ENCODE results near the gene CADM1. TPM values are rescaled to one million over a fixed set of nuclear protein-coding genes. Genes with fewer than 3 reads are reported as not detected.

CADM1 gene
- polyA plus RNA-seq, 3 donors: 0.67 to 11.7 (median 8.6) TPM

DNA sequence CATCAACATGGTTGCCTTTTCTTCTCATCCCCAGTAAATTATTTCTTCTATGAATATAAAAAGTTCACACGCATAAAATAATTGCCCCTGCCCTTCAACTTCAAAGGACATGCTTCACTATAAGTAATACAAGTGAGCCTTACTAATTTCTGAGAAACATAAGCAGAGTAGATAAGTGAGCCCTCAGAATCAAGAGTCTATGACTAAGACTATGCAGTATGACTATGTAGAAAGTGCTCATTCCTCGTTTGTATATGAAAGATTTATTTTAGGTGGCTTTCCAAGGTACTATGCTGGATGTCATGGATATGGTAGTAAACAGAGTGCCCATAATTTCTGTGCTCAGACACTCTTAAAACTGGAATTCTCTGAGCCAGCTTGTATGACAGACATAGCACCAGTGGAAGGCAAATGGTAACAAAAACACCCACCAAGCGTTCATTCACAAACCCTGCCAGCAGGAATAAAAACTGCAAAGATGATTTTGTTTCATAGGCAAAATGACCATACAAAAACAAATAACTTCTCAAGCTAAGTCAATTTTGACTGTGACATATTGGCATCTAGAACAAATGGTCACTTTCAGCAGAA is 189.8 kb downstream of the CADM1 start:
- 75 to 81% (median 77%) methylated on average over 3 of the region's 3 CpGs for WGBS, 3 donors
- H3K27ac ChIP-seq (ENCODE audit: low read depth, low read length): no peak overlapping the region

DNA sequence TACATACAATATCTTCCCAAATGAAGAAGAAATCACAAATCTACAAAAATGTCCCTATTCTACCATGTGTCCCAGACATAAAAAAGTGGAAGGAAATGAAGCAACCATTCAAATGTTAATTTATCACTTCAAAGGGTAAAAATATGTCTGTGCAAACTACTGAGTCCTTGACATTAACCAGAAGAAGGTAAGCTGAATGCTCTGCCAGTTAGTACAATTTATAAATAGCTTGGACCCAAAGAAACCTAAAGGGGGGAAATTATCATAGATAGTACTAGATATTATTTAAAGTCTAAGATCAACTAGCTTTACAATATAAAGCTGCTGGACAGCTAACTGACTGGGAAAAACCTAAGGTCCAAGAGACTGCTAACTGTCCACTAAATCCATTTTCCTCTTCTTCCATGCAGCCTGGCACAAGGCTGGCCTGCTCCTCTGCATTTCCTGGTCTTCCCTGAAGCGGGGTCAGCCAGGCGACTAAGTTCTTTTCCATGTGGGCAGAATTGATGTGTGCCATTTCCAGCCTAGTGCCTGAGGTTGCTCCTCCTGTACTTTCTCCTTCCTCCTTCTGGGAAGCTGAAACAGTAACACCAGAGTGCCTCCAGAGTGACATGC is 190.9 kb downstream of the CADM1 start:
- no peak overlapping the region for H3K27ac ChIP-seq (ENCODE audit: low read depth, low read length)
- WGBS, 3 donors: 72 to 75% (median 75%) methylated on average over 2 of the region's 2 CpGs

DNA sequence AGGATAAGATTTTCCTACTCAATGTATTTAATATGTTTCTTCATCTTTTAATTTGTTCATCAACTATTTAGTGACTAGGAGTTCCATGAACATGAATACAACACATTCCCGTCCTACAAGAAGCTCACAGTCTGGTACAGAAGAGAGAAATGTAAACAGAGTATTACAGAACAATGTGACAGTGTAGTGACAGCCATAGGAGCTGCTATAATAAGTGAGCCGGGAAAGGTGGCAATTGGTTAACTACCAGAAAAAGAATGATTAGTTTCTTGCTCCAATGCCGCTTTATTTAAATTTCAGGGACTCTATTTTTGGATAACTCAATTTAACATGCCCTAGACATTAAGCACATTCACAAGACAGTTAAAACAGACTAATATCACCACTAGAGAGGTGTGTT is 192.3 kb downstream of the CADM1 start:
- no peak overlapping the region for H3K27ac ChIP-seq (ENCODE audit: low read depth, low read length)
- 70 to 91% (median 86%) methylated on average over 3 of the region's 3 CpGs for WGBS, 3 donors

DNA sequence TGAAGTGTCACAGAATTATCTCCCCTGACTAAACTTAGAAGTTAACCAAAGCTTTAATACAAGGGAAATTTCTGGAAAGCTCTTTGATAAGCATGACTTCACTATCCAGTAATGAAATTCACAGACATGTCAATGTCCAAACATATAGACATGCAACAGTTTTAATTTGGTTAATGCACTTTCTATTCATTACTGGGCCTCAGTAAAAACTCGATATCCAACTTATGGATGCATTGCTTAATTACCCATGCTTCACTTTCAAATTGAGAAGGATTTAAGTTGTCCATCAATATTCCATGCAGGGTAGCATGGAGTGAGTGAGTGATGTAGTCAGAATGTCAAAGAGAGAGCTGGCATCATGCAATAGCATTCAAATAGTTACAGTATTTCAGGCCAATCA is 197.5 kb downstream of the CADM1 start:
- no peak overlapping the region for H3K27ac ChIP-seq (ENCODE audit: low read depth, low read length)
- WGBS, 3 donors: 67 to 85% (median 85%) methylated on average over 1 of the region's 1 CpG

DNA sequence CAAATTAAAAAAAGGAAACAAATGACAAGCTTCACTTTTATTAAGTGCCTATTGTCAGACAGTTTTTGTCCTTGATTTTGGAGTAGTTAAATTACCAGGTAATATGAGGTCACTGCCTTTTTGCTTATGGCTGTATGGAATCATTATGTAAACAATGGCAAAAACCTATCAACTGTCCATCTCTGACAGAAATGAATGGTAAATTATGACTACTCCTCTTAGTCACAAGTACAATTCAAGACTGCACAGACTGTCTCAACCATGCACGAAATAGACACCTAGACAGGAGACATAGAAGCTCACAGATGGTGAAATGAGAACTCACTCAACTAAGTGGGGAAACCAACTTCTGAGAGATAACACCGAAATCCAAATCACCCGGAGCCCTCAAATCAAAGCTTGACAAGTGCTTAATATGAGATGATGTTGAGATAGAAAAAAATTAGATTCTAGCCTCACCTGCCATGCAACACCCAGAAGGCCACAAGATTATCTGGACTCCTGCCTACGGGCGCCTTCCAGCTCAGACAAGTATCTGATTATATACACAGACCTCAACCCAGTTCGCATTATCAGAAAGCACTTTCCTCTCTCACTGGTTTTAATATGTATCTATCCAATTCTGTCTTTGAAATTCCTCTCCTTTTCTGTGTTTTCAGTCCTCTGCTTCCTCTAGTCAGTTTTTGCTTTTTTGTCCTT is 199.3 kb downstream of the CADM1 start:
- 84 to 90% (median 89%) methylated on average over 6 of the region's 6 CpGs for WGBS, 3 donors
- H3K27ac ChIP-seq (ENCODE audit: low read depth, low read length): no peak overlapping the region

DNA sequence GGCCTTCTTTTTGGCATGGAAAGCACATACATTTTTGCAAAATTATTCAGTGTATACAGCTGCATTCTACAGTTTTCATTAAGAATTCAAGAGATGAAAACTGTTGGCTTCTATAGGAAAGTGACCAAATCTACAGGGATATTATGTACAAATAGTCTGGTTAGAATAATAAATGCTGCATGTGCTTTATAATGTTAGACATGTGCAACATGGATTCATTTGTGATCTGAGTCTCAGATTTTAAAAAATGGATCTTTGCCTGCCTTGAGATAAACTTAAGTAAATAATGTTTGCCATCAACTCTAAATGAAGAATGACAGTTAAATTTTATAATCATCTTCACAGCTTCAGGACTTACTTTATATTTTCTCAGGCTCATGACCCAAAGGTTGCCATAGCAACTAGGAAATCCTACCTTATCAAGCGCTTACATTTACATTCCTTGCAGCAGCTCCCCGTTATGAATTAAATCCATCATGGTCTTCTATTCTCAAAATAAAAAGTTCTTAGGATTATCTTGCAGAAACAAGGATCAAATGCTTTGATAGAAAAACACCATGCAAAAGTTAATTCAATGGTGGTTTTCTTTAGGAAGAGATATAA is 200.2 kb downstream of the CADM1 start:
- WGBS, 3 donors: 60 to 77% (median 72%) methylated on average over 2 of the region's 2 CpGs
- H3K27ac ChIP-seq (ENCODE audit: low read depth, low read length): no peak overlapping the region

DNA sequence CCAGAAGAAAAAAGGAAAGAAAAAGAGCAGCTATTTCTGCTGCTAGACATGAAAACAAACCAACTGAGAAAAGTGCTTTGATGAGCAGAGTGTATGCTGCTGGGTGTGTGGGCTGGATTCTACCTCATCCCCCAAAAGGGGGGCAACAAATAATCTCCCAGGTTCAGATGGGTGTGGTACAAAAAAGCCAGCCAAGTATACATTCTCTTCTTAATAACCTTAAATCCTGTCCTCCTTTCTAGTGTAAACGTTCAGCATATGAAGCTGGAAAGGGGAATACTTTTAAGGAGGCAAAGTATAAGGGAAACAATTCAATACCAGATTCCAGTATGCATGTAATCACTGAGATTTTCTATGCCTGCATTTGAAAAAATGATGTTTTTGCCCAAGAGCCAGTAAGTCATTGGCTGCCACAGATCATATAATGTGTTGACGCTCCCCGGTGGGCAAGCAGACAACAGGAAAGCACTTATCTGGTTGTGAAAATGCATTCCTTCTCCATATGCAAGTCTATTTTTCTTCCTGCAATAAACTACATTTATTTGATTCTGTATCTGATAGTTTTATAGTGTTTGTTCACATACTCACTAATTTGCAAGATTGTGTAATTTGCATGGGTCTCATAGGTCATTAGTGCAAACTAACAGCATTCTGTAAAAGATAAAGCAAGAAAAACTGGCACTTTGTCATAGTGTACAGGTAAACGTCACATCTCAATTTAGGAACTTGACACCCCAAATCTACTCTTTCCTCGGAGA is 201.1 kb downstream of the CADM1 start:
- no peak overlapping the region for H3K27ac ChIP-seq (ENCODE audit: low read depth, low read length)
- 58 to 78% (median 71%) methylated on average over 5 of the region's 5 CpGs for WGBS, 3 donors

DNA sequence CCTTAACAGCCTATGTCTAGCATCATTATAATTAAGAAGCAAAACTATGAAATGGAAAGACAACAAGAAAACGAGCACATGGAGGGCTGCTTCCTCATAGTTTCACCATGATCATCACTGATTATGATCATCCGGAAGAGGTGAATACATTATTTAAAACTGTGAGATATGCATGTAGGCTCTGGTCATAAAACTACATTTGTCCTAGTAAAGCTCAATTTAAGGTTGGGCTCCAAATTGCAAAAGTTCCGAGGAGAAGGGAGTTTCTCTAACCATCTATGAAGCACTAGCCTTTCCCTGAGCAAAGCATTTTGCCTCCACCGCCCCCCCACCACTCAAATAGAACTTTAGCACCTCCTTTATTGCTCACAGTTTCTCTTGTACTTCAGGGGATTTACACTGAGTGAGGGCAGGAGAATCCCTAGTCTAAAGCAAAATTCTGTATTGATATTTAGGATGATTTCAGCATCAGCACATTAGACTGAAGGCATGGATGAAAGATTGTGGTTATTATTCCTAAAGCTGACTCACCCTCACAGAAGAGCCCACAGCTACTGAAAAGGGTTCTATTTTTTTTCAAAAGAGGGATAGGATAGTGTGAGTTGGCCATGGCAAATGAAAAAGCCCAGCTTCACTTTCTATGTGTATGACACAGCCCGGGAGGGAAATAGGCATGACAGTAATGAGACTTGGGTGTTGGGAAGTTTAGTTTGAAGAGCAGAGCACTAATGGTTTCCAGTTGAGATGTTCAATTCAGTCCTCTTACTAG is 203.4 kb downstream of the CADM1 start:
- 81 to 88% (median 85%) methylated on average over 5 of the region's 5 CpGs for WGBS, 3 donors
- no peak overlapping the region for H3K27ac ChIP-seq (ENCODE audit: low read depth, low read length)

DNA sequence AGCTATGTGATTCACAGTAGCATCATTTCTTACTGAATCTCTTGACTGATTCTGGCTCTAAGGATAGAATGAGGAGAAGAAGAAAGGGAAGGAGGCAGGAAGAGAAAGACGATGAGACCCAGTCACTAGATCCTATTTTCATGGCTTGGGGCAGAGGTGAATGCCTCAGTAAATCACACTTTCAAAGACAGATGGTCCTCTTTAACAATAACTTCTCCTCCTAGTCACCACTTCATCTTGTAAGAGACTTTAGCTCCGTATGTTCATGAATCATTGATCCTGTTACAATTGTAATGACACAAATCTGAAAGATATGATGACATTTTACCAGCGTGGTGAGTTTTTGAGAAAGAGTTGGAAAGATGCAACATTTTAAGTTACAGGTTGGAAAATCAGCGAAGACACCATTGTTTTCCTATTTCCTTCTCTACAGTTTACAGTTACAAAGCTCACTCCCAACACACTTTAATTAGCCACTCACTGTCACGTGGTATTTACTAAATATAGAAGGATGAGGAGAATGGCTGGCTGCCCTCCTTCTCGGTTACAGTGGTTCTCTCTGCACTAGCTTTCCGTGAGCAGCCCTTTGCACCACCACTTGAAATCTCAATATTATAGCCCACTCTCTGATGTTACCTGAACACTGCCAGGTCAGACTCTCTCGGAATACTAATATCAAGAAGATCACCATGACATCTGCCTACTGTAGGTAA is 205.8 kb downstream of the CADM1 start:
- H3K27ac ChIP-seq (ENCODE audit: low read depth, low read length): no peak overlapping the region
- 71 to 76% (median 74%) methylated on average over 8 of the region's 8 CpGs for WGBS, 3 donors

DNA sequence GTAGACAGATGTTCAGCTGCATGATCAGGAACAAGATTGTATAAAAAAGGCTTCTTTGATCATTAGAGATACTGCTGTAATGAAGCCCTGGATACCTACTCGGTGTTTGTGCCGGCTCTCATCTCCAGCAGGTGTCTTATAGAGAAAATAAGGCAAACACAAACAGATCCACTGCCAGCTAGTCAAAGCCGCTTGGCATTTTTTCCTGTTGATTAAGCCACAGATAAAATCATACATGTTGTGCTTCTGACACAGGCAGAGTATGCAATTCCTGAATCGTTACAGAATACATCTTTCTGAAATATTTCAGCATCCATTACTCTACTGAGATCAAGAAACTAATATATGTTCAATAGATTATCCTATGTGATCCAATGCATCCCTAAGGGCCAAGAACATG is 206.9 kb downstream of the CADM1 start:
- 77 to 92% (median 89%) methylated on average over 4 of the region's 4 CpGs for WGBS, 3 donors
- no peak overlapping the region for H3K27ac ChIP-seq (ENCODE audit: low read depth, low read length)

DNA sequence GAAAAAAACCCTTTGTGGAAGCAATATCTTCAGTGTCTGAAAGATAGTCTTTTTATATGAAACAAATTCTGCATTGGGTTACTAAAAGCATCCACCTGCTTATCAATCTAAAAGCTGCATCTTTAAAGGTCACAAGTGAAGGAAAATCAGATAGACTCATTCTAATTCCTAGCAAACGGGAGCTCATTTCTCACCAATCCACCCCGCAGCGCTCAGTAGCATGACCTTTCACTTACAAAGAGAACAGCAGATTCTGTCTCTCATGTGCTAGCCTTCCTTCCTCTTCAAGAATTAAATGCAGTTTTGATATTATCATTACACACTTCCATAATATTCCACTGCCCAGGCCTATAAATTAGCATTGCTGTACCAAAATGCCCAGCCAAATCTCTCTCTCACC is 212.9 kb downstream of the CADM1 start:
- WGBS, 3 donors: 58 to 65% (median 63%) methylated on average over 3 of the region's 3 CpGs
- no peak overlapping the region for H3K27ac ChIP-seq (ENCODE audit: low read depth, low read length)

DNA sequence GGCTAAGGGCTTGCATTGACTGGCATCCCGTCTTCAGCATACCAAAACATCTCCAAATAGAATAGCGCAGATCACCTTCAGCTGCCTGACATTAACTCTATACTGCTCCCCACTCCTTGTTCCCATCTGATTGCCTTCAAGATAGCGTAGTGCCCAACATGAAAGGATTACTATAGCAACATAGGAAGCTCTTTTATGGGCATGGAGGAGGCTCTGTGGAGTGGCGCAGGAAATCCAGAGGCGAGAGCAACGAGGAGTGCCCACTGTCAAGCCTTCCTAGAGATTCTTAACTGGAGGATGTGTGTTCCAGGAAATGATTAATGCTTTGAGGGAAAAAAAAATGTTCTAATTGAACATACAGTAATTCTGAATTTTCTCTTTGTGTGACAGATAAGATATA is 213.3 kb downstream of the CADM1 start:
- H3K27ac ChIP-seq (ENCODE audit: low read depth, low read length): no peak overlapping the region
- WGBS, 3 donors: 68 to 80% (median 69%) methylated on average over 6 of the region's 6 CpGs

DNA sequence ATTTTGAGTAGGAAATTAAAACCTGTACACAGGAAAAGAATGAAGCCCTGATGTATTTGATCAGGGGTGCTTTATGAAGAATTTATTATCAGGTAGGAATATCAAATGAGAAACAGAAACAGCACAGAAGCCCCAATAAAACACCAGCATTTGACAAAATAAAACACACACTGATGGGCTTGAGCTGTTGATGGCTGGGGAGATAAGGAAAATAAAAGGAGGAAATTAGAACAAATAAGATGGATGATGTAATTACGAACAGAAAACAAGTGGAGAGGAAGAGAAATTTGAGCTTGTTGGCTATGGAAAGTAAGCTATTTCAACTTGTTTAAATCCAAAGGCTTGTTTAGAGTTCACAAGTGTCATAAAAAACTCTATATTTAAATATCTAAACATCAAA is 213.7 kb downstream of the CADM1 start:
- no peak overlapping the region for H3K27ac ChIP-seq (ENCODE audit: low read depth, low read length)
- 69 to 76% (median 70%) methylated on average over 1 of the region's 1 CpG for WGBS, 3 donors

DNA sequence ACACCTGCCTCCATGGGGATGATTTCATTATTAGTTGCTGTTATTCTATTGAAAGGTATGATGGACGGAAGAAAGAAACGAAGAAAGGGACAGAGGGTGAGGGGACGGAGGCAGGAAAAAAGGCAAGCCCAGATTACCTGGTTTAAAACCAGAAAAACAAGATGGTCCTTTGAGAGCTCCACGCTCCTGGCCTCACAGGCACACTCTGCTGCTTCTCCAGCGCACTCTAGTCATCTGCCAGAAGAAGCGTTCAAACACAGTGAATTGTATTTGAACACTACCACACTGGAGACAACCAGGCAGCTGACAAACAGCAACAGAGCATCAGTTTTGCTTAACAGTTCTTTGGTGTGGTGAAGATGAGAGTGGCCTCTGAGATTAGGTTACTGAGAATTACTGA is 216.9 kb downstream of the CADM1 start:
- WGBS, 3 donors: 68 to 92% (median 86%) methylated on average over 6 of the region's 6 CpGs

DNA sequence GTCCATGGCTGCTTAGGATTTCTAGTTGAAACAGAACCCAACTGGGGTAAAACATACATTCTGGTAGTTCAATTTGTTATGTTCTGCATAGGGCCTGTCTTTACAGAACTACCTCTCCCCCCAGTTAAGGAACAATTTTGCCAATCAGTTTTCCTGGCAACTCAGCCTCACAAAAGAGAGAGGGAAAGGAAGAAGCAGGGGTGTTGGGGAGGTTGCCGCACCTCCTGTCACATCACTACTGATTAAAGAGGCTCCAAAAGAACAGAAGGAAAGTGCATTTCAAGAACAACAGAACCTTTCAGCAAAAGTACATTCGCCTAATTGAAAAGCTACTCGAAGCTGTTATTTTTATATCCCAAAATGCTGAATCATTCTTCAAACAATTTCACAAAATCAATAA is 217.6 kb downstream of the CADM1 start:
- WGBS, 3 donors: 48 to 73% (median 65%) methylated on average over 3 of the region's 3 CpGs
- H3K27ac ChIP-seq (ENCODE audit: low read depth, low read length): no peak overlapping the region

More for the DNA sequence above, 216.9 kb downstream of the CADM1 start:
- H3K27ac ChIP-seq (ENCODE audit: low read depth, low read length): no peak overlapping the region

DNA sequence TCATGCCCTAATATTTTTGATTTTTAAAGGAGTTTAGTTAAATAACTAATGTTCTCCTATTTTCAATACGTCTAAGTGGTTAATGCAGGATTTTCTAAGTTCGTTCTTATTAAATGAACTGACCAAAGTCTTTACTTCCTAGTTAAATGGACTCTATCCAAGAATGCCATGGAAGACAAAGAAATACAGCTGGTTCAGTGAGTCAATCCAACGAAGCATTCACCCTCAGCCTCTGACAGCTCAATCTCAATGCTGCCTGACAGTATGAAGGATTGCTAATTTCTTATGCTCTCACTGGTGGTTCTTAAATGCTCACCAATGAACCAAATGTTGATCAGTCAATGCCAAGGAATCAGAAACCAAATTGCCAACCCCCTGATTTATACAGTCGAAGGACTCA is 219.4 kb downstream of the CADM1 start:
- 60 to 77% (median 74%) methylated on average over 4 of the region's 4 CpGs for WGBS, 3 donors
- H3K27ac ChIP-seq (ENCODE audit: low read depth, low read length): no peak overlapping the region

DNA sequence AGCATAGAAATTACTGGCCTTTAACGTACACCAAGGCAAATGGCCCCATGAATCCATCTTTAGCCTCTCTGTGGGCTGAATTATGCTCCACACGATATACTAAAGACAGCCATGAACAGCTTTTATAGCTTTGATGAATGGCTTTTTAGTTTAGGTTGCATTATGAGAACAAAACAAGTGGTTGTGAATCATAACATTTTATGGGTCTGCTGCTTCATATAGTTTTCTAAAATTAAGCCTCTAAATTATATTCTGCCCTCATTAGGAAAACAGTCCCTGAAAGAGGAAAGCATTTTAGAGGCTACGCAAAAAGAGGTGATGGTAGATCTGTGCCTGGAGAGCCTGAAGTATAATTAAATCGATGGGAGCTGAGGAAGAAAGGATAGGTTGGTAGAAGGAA is 221.3 kb downstream of the CADM1 start:
- 86 to 91% (median 87%) methylated on average over 4 of the region's 4 CpGs for WGBS, 3 donors
- H3K27ac ChIP-seq (ENCODE audit: low read depth, low read length): no peak overlapping the region

DNA sequence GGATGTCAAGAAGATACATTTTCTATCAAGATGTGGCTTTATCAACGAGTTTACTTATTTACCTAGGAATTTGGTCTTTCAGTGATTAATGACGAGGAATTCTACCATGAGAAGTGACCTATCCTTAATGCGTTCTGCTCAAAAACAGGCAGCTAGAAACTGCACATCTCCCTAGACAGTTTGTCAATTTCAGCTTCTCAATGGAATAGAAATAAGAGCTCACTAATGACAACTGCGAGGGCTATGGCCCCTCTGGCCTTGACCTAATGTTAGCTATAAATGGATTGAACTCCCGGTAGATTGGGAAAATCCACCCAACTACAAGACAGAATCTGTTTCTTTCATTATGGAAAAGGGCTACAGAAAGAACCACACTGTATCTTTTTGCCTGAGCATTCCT is 223.4 kb downstream of the CADM1 start:
- no peak overlapping the region for H3K27ac ChIP-seq (ENCODE audit: low read depth, low read length)
- 25 to 69% (median 68%) methylated on average over 5 of the region's 5 CpGs for WGBS, 3 donors

All from adipose tissue (tissue), 3 donors.